HepG2 (cell line): ENCODE measurements around the gene PHF23. TPM values are rescaled to one million over a fixed set of nuclear protein-coding genes. Genes with fewer than 3 reads are reported as not detected.

Experiments used
- ATAC-seq: fragments of 200-7000 bp; cut with Tn5 transposase; 3 replicates; pipeline ENCODE4 v1.9.1; 2020; ENCODE audit warnings: mild to moderate bottlenecking, moderate library complexity
- BruUV-seq: library from RNA; stranded (reverse); fragments of 400-500 nt; replicated peaks from 2 replicates; lab custom pipeline; 2021; lab: Mats Ljungman, UMichigan
- CTCF ChIA-PET: fragments of 300-600 bp; formaldehyde crosslinking; extraction: SDS; loops from one replicate; lab custom pipeline; 2021; ENCODE audit warnings: low total read pairs, inconsistent platforms, low intra/inter-chr PET ratio; lab: Yijun Ruan, JAX
- POLR2A ChIA-PET: fragments of 350-600 bp; sonication (Branson Sonifier 250); formaldehyde crosslinking; loops from one replicate; lab custom pipeline; 2020; ENCODE audit warnings: antibody characterized with exemption, inconsistent platforms; lab: Yijun Ruan, JAX
- DNase-seq: peaks from one replicate; pipeline ENCODE4 v3.0.0-alpha.2; 2015; ENCODE audit warnings: low spot score
- FAIRE-seq: peaks from 3 replicates; lab custom pipeline; 2011; peaks lifted over from hg19 to GRCh38; lab: Jason Lieb, UNC
- H2AFZ ChIP-seq: one replicate; pipeline ENCODE4 v1.6.1; 2011; ENCODE audit warnings: low read length, inconsistent platforms
- H3K27ac ChIP-seq: fragments of 300-600 bp; 3 replicates; pipeline ENCODE4 v1.8.0; 2011; ENCODE audit warnings: mixed run types, mild to moderate bottlenecking, mixed read lengths, low read length, inconsistent platforms; ENCODE audit not compliant: insufficient read depth; ENCODE audit errors: extremely low read length
- H3K27me3 ChIP-seq, 2 experiments: fragments of 200-600 bp in 1 of 2; 2 replicates in 1 of 2; 3 replicates in 1 of 2; pipeline versions ENCODE4 v1.6.0 to v1.8.0; 2011; ENCODE audit warnings: low read length in 2 of 2, mild to moderate bottlenecking in 2 of 2, moderate library complexity in 2 of 2, inconsistent platforms in 1 of 2; ENCODE audit not compliant: insufficient read depth in 2 of 2, control insufficient read depth in 1 of 2
- H3K36me3 ChIP-seq, 2 experiments: fragments of 200-600 bp in 1 of 2; replicated peaks in 1 of 2; 2 replicates in 1 of 2; 3 replicates in 1 of 2; pipeline versions ENCODE4 v1.5.1 to v1.8.0; 2011; ENCODE audit warnings: low read length in 2 of 2, inconsistent platforms in 1 of 2; ENCODE audit not compliant: insufficient read depth in 2 of 2, control insufficient read depth in 1 of 2
- H3K4me1 ChIP-seq: 2 replicates; pipeline ENCODE4 v1.5.1; 2012; ENCODE audit warnings: low read length, inconsistent platforms; ENCODE audit not compliant: insufficient read depth
- H3K4me2 ChIP-seq: 2 replicates; pipeline ENCODE4 v1.6.0; 2011; ENCODE audit warnings: low read depth, low read length, inconsistent platforms
- H3K4me3 ChIP-seq, 3 experiments: fragments of 200-600 bp in 1 of 3; sonication (generic), shearing (Covaris generic) in 1 of 3; replicated peaks in 1 of 3; 2 replicates each; pipeline ENCODE4 v1.5.1; 2011 to 2016; ENCODE audit warnings: low read length in 3 of 3, inconsistent platforms in 2 of 3, low read depth in 2 of 3, mild to moderate bottlenecking in 2 of 3, control low read depth in 1 of 3, mixed read lengths in 1 of 3; ENCODE audit not compliant: insufficient read depth in 1 of 3
- H3K79me2 ChIP-seq: one replicate; pipeline ENCODE4 v1.6.1; 2011; ENCODE audit warnings: low read length, inconsistent platforms; ENCODE audit not compliant: insufficient read depth
- H3K9ac ChIP-seq: 2 replicates; pipeline ENCODE4 v1.6.0; 2011; ENCODE audit warnings: mild to moderate bottlenecking, low read depth, low read length, inconsistent platforms; ENCODE audit not compliant: insufficient read depth
- H3K9me3 ChIP-seq: 2 replicates; pipeline ENCODE4 v1.5.1; 2012; ENCODE audit warnings: mild to moderate bottlenecking, low read length
- H4K20me1 ChIP-seq: 2 replicates; pipeline ENCODE4 v1.6.0; 2011; ENCODE audit warnings: inconsistent platforms, mild to moderate bottlenecking, low read length, moderate library complexity; ENCODE audit not compliant: insufficient read depth
- ARHGAP35 ChIP-seq: sonication (generic); formaldehyde crosslinking; IDR thresholded peaks from 2 replicates; pipeline ENCODE4 v1.9.0; 2022; ENCODE audit warnings: mild to moderate bottlenecking, inconsistent platforms, moderate library complexity, missing genetic modification reagents, borderline replicate concordance
- CENPT ChIP-seq: sonication (generic); formaldehyde crosslinking; IDR thresholded peaks from 2 replicates; pipeline ENCODE4 v1.8.0; 2022; ENCODE audit warnings: low read depth, mild to moderate bottlenecking, moderate library complexity, missing genetic modification reagents
- ETV5 ChIP-seq: IDR thresholded peaks from 2 replicates; pipeline ENCODE4 v1.6.1; 2018; ENCODE audit warnings: missing biosample characterization, missing genetic modification reagents, inconsistent platforms, borderline replicate concordance
- ETV6 ChIP-seq: sonication (generic); formaldehyde crosslinking; conservative IDR thresholded peaks from 2 replicates; pipeline ENCODE4 v1.4.0; 2020; ENCODE audit warnings: missing genetic modification reagents
- MBNL3 ChIP-seq: fragments of 250-450 bp; sonication (Bioruptor Pico); conservative IDR thresholded peaks from 2 replicates; pipeline ENCODE4 v1.8.0; 2022; ENCODE audit warnings: mild to moderate bottlenecking, inconsistent platforms
- NFRKB ChIP-seq: fragments of 450-650 bp; IDR thresholded peaks from 2 replicates; pipeline ENCODE4 v1.6.1; 2017
- REXO4 ChIP-seq: sonication (generic); formaldehyde crosslinking; IDR thresholded peaks from 2 replicates; pipeline ENCODE4 v1.8.0; 2022; ENCODE audit warnings: missing genetic modification reagents, mild to moderate bottlenecking, borderline replicate concordance
- SIX4 ChIP-seq: sonication (generic); formaldehyde crosslinking; IDR thresholded peaks from 2 replicates; pipeline ENCODE4 v1.4.0; 2020; ENCODE audit warnings: missing genetic modification reagents
- SRF ChIP-seq: IDR thresholded peaks from 2 replicates; pipeline ENCODE4 v1.6.1; 2011; ENCODE audit warnings: mild to moderate bottlenecking, low read depth, low read length, moderate library complexity
- TP53 ChIP-seq: sonication (generic); formaldehyde crosslinking; conservative IDR thresholded peaks from 2 replicates; pipeline ENCODE4 v1.4.0; 2020; ENCODE audit warnings: missing genetic modification reagents
- YY1 ChIP-seq: IDR thresholded peaks from 2 replicates; pipeline ENCODE4 v1.6.1; 2011; ENCODE audit warnings: low read length, low read depth, moderate library complexity, mild to moderate bottlenecking; ENCODE audit not compliant: insufficient read depth, insufficient replicate concordance
- ZC3H4 ChIP-seq: sonication (generic); formaldehyde crosslinking; IDR thresholded peaks from 2 replicates; pipeline ENCODE4 v1.4.0; 2020; ENCODE audit warnings: missing genetic modification reagents, borderline replicate concordance
- ZNF430 ChIP-seq: sonication (generic); formaldehyde crosslinking; IDR thresholded peaks from 2 replicates; pipeline ENCODE4 v1.9.0; 2021; ENCODE audit warnings: mild to moderate bottlenecking, missing genetic modification reagents
- ZNF572 ChIP-seq: sonication (generic); formaldehyde crosslinking; IDR thresholded peaks from 2 replicates; pipeline ENCODE4 v1.5.1; 2020; ENCODE audit warnings: mild to moderate bottlenecking, missing genetic modification reagents
- ZNF768 ChIP-seq: sonication (generic); formaldehyde crosslinking; IDR thresholded peaks from 2 replicates; pipeline ENCODE4 v1.4.0; 2020; ENCODE audit warnings: missing genetic modification reagents
- WGBS: methylation state at CpG from one replicate; pipeline ENCODE4 v1.1.6; 2017; ENCODE audit warnings: low lambda C conversion rate; 5-methylcytosine and 5-hydroxymethylcytosine counted together
- in situ Hi-C: cut with HindIII; loops from 2 replicates; pipeline ENCODE4 v1.10.0; 2017; ENCODE audit warnings: low pct_unique_long_range_greater_than_20kb; ENCODE audit not compliant: extremely low pct_ligation_motif_present
- intact Hi-C: fragments of 100-400 bp; cut with micrococcal nuclease; formaldehyde crosslinking; loops from one replicate; pipeline ENCODE4 v1.10.0; 2022; ENCODE audit not compliant: unreplicated experiment
- polyA plus RNA-seq, 8 experiments: library from polyadenylated mRNA; depleted of rRNA in 3 of 8; stranded (reverse) in 7 of 8; unstranded in 1 of 8; fragments of >200 nt; fragmentation: Illumina TruSeq in 4 of 8; extraction: Trizol in 4 of 8; gene quantifications; 2 replicates each; pipeline versions ENCODE4 v1.2.1 to v1.2.3, GENCODE V29; 2011 to 2016; ENCODE audit warnings: low read depth in 4 of 8, missing spikeins in 1 of 8, mixed read lengths in 1 of 8; ENCODE audit not compliant: insufficient read depth in 1 of 8
- total RNA-seq, 5 experiments: library from RNA; depleted of rRNA; stranded (reverse); fragments of >200 nt; fragmentation: Illumina TruSeq; extraction: Trizol; gene quantifications; 2 replicates each; pipeline ENCODE4 v1.2.3, GENCODE V29; 2016; ENCODE audit warnings: low read depth in 1 of 5
- TF ChIP-seq, protein P1 (sequence below): sonication (generic); formaldehyde crosslinking; IDR thresholded peaks from 2 replicates; pipeline ENCODE4 v1.8.0; 2023; ENCODE audit warnings: mild to moderate bottlenecking, missing genetic modification reagents
- TF ChIP-seq, protein P2 (sequence below): sonication (generic); formaldehyde crosslinking; IDR thresholded peaks from 2 replicates; pipeline ENCODE4 v1.9.0; 2022; ENCODE audit warnings: missing genetic modification reagents, mild to moderate bottlenecking, borderline replicate concordance
- TF ChIP-seq, protein P3 (sequence below): sonication (generic); formaldehyde crosslinking; IDR thresholded peaks from 2 replicates; pipeline ENCODE4 v1.8.1; 2023; ENCODE audit warnings: mild to moderate bottlenecking, moderate library complexity, missing genetic modification reagents
- TF ChIP-seq, protein P4 (sequence below): sonication (generic); formaldehyde crosslinking; IDR thresholded peaks from 2 replicates; pipeline ENCODE4 v1.8.1; 2023; ENCODE audit warnings: mild to moderate bottlenecking, missing genetic modification reagents

PHF23 gene
- total and polyA plus RNA-seq, 2 of the 13 experiments (the other 11 are each of a cell fraction or from before 2014, with no cell fraction given) = 27.6 to 33.2 TPM

DNA sequence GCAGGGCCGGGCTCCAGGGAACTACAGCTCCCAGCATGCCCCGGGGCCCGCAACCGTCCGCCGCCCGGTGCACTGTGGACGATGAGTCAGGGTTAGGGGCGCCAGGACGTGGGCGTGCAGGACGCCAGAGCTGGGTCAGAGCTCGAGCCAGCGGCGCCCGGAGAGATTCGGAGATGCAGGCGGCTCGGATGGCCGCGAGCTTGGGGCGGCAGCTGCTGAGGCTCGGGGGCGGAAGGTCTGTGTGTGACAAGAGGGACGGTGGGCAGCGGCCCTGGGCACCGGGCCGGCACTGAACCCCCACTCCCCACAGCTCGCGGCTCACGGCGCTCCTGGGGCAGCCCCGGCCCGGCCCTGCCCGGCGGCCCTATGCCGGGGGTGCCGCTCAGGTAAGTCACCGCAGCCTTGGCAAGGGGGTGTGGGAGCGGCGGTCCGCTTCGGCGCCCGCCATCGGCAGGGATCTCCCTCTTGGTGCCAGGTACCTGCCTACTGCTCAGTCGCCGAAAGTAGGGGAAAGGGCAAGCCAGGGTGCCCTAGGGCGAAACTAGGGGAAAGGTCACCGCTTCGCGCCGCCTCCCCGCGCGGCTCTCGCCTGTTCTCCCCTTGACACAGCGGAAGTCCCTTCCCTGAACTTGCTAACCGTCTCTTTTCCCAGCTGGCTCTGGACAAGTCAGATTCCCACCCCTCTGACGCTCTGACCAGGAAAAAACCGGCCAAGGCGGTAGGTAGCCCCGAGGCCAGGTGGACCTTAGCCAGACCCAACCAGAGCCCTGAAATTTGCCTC is 19.3 kb downstream of the PHF23 start, which contains the start of the genes ACADVL and DLG4:
ACADVL (plus strand) TSS at position 127 of the 781 bp plus-strand sequence; CDS start at position 174, 47 bp downstream.
DLG4 (minus strand) TSS at position 25 of the 781 bp plus-strand sequence.
- DNase-seq = peak; percentile 75
- peak; percentile 85 for ATAC-seq
- Histone ChIP-seq H3K9ac (peak within 1 kb of the TSS; percentile 90), H3K79me2 (peaks cover 14% of the 10 kb centered on the region), H2AFZ (peak within 1 kb of the TSS; percentile 68), H3K27ac (peak within 1 kb of the TSS; percentile 96), H3K36me3 (peaks cover 8 to 39% of the 10 kb centered on the region in 2 experiments; a peak in 4 of 5 replicates), H4K20me1 (peaks cover 10% of the 10 kb centered on the region; the same call in 1 of the 2 replicates), H3K27me3 (peaks cover 0 to 4% of the 10 kb centered on the region in 2 experiments; a peak in 2 of 5 replicates), H3K4me1 (peaks cover 62% of the 10 kb centered on the region), H3K4me2 (peak within 1 kb of the TSS; percentile 99), H3K4me3 (peak within 1 kb of the TSS; percentile 73 to 93 (median 90)), H3K9me3 (no peaks in the 10 kb centered on the region)
- ChIA-PET POLR2A (interaction anchor here (0.8 to 6.8 kb wide), 23 partner anchors 10 to 184 kb away, joined by 3 to 140 read pairs (median 8); partner anchors contain the start of genes ASGR1, ASGR2, CTDNEP1 and DVL2), CTCF (interaction anchor here (0.6 kb wide), 1 partner anchor 76 kb away, joined by 4 read pairs; no protein-coding TSS in a partner anchor)
- peak; percentile 77 for FAIRE-seq
- no CpG with 5 or more reads among the region's 63 CpGs for WGBS
- BruUV-seq = TSS peak; percentile 56
- in situ Hi-C loops = loop anchor here (5.0 kb wide), 1 partner anchor 43 kb away; the partner anchor contains the start of gene ASGR1
- intact Hi-C loops = no loop called here
- TF ChIP-seq, protein P1, sequence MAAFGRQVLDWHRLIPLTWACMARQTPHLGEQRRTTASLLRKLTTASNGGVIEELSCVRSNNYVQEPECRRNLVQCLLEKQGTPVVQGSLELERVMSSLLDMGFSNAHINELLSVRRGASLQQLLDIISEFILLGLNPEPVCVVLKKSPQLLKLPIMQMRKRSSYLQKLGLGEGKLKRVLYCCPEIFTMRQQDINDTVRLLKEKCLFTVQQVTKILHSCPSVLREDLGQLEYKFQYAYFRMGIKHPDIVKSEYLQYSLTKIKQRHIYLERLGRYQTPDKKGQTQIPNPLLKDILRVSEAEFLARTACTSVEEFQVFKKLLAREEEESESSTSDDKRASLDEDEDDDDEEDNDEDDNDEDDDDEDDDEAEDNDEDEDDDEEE (CRISPR knock-in tag) = no peak
- TF ChIP-seq ETV6 (CRISPR knock-in tag) (peak; percentile 76; the same call in 1 of the 2 replicates), YY1 (peak; percentile 72), SIX4 (CRISPR knock-in tag) (no peak), ARHGAP35 (CRISPR knock-in tag) (peak; percentile 36; the same call in 1 of the 2 replicates), ZNF572 (CRISPR knock-in tag) (no peak), CENPT (CRISPR knock-in tag) (no peak), ETV5 (no peak; the same call in 1 of the 2 replicates), SRF (no peak), ZC3H4 (CRISPR knock-in tag) (no peak), MBNL3 (CRISPR knock-in tag) (no peak), TP53 (CRISPR knock-in tag) (no peak), ZNF430 (CRISPR knock-in tag) (no peak; the same call in 1 of the 2 replicates), ZNF768 (peak; percentile 66; the same call in 1 of the 2 replicates), REXO4 (0 out of 2 replicates have a peak, but pooled peaks have one; percentile 45), NFRKB (no peak)
- TF ChIP-seq, protein P2, sequence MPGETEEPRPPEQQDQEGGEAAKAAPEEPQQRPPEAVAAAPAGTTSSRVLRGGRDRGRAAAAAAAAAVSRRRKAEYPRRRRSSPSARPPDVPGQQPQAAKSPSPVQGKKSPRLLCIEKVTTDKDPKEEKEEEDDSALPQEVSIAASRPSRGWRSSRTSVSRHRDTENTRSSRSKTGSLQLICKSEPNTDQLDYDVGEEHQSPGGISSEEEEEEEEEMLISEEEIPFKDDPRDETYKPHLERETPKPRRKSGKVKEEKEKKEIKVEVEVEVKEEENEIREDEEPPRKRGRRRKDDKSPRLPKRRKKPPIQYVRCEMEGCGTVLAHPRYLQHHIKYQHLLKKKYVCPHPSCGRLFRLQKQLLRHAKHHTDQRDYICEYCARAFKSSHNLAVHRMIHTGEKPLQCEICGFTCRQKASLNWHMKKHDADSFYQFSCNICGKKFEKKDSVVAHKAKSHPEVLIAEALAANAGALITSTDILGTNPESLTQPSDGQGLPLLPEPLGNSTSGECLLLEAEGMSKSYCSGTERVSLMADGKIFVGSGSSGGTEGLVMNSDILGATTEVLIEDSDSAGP = peak; percentile 83
- TF ChIP-seq, protein P3, sequence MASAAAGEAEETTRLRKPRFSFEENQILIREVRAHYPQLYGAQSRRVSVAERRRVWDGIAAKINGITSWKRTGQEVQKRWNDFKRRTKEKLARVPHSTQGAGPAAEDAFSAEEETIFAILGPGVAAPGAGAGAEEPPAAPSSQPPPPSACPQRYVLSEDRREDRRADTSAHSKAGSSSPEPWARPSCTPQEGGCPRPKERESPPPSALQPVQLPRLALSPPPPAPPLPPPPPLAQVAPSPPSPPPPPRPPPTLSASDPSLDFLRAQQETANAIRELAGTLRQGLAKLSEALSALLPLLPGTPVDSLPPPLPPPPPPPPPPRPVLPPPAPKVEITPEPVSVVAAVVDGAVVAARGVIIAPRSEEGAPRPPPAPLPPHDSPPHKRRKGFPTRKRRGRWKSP (CRISPR knock-in tag) = no peak
- TF ChIP-seq, protein P4, sequence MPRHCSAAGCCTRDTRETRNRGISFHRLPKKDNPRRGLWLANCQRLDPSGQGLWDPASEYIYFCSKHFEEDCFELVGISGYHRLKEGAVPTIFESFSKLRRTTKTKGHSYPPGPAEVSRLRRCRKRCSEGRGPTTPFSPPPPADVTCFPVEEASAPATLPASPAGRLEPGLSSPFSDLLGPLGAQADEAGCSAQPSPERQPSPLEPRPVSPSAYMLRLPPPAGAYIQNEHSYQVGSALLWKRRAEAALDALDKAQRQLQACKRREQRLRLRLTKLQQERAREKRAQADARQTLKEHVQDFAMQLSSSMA (CRISPR knock-in tag) = no peak; the same call in 1 of the 2 replicates
